Hematopoietic multipotent progenitor cell treated with erythropoietin and hydrocortisone succinate and interleukin-3 and kit ligand, for 4 days (in vitro differentiated cells): Measurements from ENCODE around the gene NKG7.

ENCODE experiments used
- DNase-seq: peaks from one replicate; pipeline ENCODE4 v3.0.0-alpha.2; 2015

Gene NKG7

DNA sequence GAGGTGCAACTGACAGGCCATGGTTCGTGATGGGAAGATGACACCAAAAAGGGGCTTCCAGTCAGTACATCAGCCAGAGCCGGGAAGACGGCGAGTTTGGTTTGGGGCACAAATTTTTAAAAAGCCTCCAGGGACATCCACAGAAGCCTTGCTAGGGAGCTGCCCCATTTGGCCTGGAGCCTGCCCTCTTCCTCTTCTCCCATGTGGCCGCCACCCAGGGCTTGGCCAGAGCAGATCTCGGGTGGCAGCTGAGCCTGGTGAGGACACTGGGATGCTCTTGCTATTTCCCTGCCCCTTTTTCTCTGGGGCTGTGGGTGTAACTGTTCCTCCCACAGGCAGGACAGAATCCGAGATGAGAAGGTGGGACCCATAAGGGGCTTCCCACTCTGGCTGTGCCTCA lies 14.5 kb downstream of the NKG7 start:
- DNase-seq, result no peak

DNA sequence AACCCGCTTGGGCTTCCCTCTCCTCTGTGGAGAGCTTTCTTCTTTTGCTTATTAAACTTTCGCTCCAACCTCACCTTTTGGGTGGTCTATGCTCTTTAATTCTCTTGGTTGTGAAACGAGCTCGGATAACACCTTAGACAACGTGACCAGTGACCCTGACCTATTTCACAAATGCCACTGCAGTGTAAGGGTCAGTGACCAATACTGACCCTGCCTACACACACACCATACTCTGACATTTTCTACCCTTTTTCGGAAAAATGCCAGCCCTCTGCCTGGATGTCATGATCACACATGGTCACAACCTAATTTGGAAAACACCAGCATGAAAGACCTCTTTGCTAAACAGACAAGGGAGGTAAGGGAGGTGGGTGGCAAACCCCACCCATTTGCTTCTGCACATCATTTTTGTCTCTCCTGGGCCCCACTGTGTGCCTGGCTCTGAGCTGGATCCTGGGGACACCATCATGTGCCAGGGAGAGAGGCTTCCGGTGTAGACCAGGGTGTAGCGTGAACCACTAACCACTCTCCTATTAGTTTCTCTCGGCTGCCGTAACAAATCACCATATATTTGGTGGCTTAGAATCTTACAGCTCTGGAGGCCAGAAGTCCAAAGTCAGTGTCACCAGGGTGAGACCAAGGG lies 16.2 kb downstream of the NKG7 start:
- no peak for DNase-seq

DNA sequence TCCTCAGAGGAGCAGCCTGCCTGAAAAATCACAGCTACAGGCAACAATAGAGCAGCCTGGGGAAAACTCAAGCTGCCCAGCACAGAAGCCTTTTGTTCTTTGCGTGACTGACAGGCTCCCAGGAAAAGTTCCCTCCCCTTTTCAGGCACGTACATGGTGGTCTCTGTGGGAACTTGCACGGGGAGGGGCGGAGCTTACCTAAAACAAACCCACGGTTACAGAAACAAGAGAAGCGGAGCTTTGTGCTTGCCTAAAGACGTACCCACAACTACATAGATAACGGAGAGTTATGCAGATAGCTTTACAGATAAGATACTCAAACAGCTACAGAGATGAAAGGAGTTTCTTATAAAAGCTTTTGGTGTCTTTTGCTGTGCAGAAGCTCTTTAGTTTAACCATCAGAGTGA lies 17.7 kb downstream of the NKG7 start:
- DNase-seq, result peak; percentile 69

- no peak for DNase-seq
Observed at GRCh38 chr19:51354103-51354741, 18.2 kb downstream of the NKG7 start.

DNA sequence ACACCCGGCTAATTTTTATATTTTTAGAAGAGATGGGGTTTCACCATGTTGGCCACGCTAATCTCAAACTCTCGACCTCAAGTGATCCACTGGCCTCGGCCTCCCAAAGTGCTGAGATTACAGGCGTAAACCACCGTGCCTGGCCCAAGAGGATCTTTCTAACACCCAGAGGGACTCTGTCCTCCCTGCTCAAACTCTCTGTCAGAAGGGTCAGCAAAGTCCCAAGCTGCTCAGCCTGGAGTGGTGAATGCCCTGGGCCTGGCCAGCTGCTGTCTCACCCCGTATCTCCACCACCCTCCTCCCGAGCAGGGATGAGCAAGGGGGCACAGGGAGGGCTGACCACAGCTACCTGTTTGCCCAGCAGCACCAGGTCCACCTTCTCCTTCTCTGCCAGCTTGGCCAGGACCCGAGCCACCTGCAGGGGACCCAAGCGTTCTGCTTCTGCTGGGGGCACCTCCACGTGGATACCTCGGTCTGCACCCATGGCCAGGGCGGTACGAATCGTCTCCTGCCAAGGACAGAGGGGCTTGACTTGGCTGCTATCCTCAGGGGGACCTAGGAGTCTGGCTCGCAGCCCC lies 19.6 kb downstream of the NKG7 start:
- DNase-seq, result no peak

DNA sequence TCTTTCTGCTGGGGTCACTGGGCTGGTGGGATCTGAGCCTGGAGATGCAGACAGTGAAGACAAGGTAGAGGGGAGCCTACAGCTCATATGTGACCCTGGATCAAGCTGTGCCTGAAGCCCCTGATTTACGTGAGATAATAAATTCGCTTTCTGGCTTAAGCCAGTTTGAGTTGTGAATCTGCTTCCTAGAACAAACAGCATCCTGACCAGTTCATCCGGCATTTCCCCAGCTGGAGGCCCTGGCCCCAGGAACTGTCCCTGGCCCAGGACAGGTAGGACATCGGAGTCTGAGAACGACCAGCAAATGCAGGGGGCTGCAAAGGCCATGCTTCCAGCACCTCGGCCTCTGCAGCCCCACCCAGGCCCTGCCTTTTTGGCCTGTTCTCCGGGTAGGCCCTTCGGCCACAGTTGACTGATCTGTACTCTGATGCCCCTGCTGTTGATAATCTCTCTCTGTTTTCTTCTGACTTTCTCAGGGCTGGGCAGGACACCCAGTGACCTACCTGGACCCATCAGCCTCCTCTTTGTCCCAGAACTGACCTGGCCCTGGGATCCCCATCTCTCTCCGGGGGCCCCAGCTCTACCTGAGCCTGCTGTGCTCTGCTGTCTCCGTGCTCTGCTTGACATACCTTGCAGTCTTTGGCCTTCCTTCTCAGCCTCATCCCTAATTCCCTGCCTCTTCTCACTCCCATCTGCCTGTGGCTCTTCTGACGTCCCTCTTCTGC lies 21.0 kb downstream of the NKG7 start:
- no peak for DNase-seq

DNA sequence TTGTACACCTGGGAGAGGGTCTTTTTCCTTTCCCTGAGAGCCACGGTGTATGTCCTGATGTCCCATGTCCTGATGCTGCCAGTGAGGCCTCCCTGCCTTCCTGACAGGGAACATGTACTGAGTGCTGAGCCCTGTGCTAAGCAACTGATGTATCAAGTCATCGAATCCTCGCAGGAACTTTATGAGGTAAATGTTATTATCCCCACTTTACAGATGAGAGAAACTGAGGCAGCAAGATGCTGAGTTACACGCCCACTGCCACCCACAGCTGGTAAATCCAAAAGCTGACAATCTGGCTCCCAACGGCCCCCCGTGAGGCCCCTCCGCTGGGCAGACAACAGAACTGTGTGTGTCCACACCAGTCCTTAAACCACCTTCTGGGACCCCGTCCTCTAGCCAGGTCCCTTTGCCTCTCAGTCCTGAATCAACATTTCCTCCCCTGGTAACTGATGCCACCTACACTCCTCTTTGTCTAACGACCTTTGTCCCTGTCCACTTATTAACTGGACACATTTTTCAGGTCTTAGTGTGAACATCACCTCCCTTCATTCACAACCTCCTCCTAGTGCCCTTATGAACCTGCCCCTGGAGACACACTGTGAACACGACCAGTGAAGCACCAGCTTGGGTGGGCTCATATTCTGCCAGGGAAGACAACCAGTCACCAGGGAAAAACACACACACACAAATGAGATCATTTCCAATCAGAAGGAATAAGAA lies 25.1 kb downstream of the NKG7 start:
- DNase-seq, result no peak

DNA sequence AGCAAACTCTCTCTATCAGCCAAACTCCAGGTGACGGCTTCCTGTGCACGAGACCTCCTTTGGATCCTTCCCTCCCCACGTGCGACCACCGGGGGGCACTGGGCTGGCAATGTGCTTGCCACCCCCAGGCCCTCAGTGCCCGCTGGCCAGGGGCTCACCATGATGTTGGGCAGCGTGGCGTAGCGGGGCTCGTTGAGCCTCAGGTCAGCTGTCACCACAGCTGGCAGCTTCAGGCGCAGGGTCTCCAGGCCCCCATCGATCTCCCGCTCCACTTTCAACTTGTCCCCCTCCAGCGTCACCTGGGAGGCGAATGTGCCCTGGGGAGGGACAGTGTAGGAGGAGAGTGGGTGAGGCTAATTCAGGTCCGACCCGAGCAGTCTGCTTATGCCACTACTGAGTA lies 25.7 kb downstream of the NKG7 start:
- DNase-seq, result no peak

GRCh38 chr19:51345076-51345620 lies 27.3 kb downstream of the NKG7 start:
- DNase-seq, result no peak

DNA sequence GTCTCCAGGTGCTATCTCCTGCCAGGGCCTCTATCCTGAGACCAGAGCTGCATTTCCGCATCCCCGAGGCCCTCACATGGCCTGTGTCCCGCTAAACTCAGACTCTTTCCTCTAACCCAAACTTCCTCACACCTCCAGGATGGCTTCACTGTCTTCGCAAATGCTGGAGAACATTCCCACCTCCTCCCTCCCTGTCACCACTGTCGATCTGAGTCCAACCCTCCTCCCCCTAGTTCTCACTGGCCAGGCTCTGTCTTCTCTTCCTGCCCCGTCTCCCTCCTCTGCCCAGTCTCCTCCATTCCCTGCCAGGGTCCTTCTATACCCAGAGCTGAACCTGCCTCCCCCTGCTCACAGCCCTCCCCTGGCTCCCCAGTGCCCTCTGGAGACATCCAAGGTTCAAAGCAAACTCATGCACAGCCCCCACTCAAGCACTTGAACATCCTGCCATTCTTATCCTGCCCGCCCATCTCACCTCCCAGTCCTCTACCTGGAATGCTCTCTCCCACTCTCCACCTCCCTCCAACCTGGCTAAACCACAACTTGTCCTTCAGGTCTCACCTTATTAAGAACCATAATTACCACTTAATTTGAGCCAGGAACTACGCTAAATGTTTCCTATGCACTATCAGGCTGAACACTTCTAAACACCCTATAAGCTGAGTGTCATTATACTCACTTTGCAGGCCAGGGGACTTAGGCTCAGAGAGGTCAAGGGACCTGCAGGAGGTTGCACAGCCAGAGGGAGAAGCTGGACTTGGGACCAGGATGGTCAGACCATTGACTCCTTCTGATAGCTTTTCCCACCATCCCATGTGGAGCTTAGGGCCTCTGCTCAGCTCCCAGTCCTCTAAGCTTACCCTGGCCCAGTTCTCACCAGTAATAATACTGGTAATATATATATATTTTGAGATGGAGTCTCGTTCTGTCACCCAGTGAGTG lies 29.6 kb downstream of the NKG7 start:
- peak; percentile 7 for DNase-seq

DNA sequence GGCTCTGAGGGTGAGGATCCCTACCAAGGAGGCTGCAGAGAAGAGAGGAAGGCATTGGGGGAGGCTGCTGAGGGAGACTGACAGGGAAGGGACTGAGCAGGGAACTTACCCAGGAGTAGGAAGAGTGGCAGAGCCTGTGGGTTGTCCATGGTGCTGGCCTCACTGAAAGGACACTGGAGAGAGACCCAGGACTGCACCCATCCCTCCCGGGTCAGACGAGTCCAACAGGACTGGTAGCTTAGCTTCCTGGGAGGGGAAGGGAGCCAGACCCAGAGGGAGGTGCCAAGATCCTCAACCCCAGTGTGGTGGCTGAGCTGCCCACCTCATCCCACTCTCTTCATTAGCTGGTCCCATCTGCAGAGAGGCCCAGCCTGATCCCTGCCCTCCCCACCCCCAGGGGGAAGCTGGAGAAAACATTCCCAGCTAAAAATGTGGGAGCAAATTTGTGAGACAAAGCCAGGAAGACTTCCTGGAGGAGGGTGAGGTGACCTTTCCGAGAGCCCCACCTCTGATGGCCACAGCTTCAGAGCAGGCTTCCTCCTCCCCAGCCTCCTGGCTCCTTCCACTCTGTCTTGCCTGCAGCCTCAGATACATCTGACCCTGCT lies 30.4 kb downstream of the NKG7 start, which contains the start of gene VSIG10L:
VSIG10L (minus strand) TSS at position 164 of the 605 bp plus-strand sequence; CDS start at position 149, 15 bp downstream.
- no peak for DNase-seq

DNA sequence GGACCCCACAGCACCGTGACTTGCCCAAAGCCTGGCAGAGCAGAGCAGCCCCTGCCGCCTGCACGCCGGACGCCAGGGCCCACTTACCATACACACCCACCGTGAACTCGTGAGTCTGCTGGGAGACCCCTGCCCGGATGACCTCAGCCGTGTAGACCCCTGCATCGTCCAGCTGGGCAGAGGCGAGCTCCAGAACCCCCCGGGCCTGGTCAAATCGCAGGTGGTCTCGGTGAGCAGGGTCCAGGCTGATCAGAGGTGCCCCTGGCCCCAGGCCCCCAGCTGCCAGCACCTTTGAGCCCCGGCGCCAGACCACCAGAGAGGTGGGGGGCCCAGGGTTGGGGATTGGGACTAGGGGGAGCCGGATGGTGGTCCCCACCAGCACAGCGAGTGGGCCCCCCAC lies 31.4 kb downstream of the NKG7 start:
- DNase-seq, result no peak

GRCh38 chr19:51339687-51340656 lies 32.5 kb downstream of the NKG7 start:
- peak; percentile 99 for DNase-seq

- no peak for DNase-seq
Observed at GRCh38 chr19:51339313-51339686, 33.2 kb downstream of the NKG7 start.

DNA sequence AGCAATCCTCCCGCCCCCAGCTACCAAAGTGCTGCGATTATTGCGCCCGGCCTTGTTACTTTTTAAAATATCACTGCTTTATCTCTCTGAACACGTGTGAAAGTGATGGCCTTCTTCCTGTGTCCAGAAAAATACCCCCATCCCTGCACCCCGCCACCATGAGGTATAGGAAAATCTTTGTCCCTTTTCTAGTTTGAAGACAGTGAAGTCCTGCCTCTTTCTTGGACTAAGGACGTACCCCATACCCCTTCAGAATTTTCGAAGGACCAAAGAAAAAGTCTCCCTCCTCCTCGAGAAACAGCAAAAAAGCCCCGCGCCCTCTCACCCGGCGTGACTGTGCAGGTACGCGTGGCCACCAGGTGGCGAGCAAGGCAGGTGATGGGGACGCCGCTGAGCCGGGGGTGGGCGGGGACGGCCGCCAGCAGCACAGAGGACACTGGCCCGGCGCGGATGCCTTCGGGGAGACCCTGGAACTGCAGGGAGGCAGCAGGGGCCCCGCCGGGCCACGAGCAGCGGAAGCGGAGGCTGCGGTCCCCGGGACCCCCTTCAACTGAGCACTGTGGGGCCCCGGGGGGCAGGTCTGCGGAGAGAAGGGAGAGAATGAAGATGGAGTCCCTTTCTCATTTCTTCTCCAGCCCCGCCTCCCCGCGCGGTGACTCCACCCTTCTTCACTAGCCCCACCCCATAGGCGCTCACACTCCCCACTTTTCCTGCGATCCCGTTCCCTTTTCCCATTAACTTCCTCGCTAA lies 33.7 kb downstream of the NKG7 start:
- peak; percentile 92 for DNase-seq

GRCh38 chr19:51337861-51338562 lies 34.4 kb downstream of the NKG7 start:
- no peak for DNase-seq

- no peak for DNase-seq
Observed at GRCh38 chr19:51337141-51337860, 35.2 kb downstream of the NKG7 start.
